Prostate gland (tissue), 2 donors: ENCODE data around the gene FHOD3. TPM values are rescaled to one million over a fixed set of nuclear protein-coding genes. Genes with fewer than 3 reads are reported as not detected.

Experiments
- DNase-seq: peaks from one replicate; pipeline ENCODE4 v3.0.0-alpha.2; 2019; ENCODE audit warnings: low spot score
- H3K27ac ChIP-seq, 2 donors: fragments of 200-600 bp; sonication (generic); 2 replicates each; pipeline ENCODE4 v1.5.1; 2017 to 2019
- H3K27me3 ChIP-seq: fragments of 200-600 bp; sonication (generic); replicated peaks from 2 replicates; pipeline ENCODE4 v1.5.1; 2019; ENCODE audit not compliant: insufficient read depth
- H3K36me3 ChIP-seq, 2 donors: fragments of 200-600 bp; sonication (generic); 1 replicate in 1 of 2; 2 replicates in 1 of 2; pipeline versions ENCODE4 v1.5.1 to v1.8.1; 2017 to 2019
- H3K4me1 ChIP-seq: fragments of 200-600 bp; sonication (generic); replicated peaks from 2 replicates; pipeline ENCODE4 v1.5.1; 2019
- H3K4me3 ChIP-seq, 2 donors: fragments of 200-600 bp; sonication (generic); 2 replicates each; pipeline ENCODE4 v1.5.1; 2017 to 2019
- H3K9me3 ChIP-seq: fragments of 200-600 bp; sonication (generic); 2 replicates; pipeline ENCODE4 v1.5.1; 2017
- CTCF ChIP-seq, 4 experiments: fragments of 200-600 bp in 2 of 4; fragments of 450-650 bp in 2 of 4; sonication (generic) in 2 of 4; IDR thresholded peaks; 1 replicate in 3 of 4; 2 replicates in 1 of 4; pipeline ENCODE4 v1.5.1; 2016 to 2019; ENCODE audit warnings: antibody characterized with exemption in 4 of 4, mild to moderate bottlenecking in 2 of 4, moderate library complexity in 2 of 4
- POLR2A ChIP-seq: fragments of 450-650 bp; IDR thresholded peaks from one replicate; pipeline ENCODE4 v1.6.1; 2016; ENCODE audit warnings: antibody characterized with exemption, mild to moderate bottlenecking
- POLR2AphosphoS5 ChIP-seq: sonication (generic); formaldehyde crosslinking; IDR thresholded peaks from one replicate; pipeline ENCODE4 v1.6.1; 2017; ENCODE audit warnings: antibody characterized with exemption
- WGBS: methylation state at CpG from one replicate; pipeline ENCODE4 v1.1.5; 2018; 5-methylcytosine and 5-hydroxymethylcytosine counted together
- intact Hi-C: fragments of 100-400 bp; cut with DNase I; formaldehyde crosslinking; loops from one replicate; pipeline ENCODE4 v1.14.2; 2022
- total RNA-seq, 2 donors: library from RNA; depleted of rRNA; stranded (reverse); fragments of >200 nt; gene quantifications; one replicate each; pipeline ENCODE4 v1.1.0, GENCODE V29; 2016

Gene FHOD3
- total RNA-seq, 2 donors from 2014 or later = 25.1 to 52.5 TPM

GRCh38 chr18:36711813-36712444 is 414.4 kb downstream of the FHOD3 start:
- Histone ChIP-seq H3K27me3 (no peaks in the 10 kb centered on the region), H3K4me1 (no peaks in the 10 kb centered on the region), H3K9me3 (no peaks in the 10 kb centered on the region), H3K4me3 (no peak overlapping the region), H3K36me3 (no peaks in the 10 kb centered on the region), H3K27ac (no peak overlapping the region)
- WGBS = 67% methylated on average over 6 of the region's 6 CpGs
- no peak for DNase-seq
- TF ChIP-seq POLR2AphosphoS5 (no peak), POLR2A (no peak), CTCF (IDR thresholded peaks at IDR 0.05) (no peak)
- intact Hi-C loops = no loop called here

GRCh38 chr18:36714476-36714875 is 417.0 kb downstream of the FHOD3 start:
- intact Hi-C loops = no loop called here
- Histone ChIP-seq H3K36me3 (no peaks in the 10 kb centered on the region), H3K27me3 (no peaks in the 10 kb centered on the region), H3K27ac (no peak overlapping the region), H3K9me3 (no peaks in the 10 kb centered on the region), H3K4me1 (no peaks in the 10 kb centered on the region), H3K4me3 (no peak overlapping the region)
- no peak for DNase-seq
- TF ChIP-seq POLR2AphosphoS5 (no peak), POLR2A (no peak), CTCF (IDR thresholded peaks at IDR 0.05) (no peak)
- 94% methylated on average over 3 of the region's 3 CpGs for WGBS

- Histone ChIP-seq H3K4me3 (no peak overlapping the region), H3K36me3 (no peaks in the 10 kb centered on the region), H3K27ac (no peak overlapping the region), H3K27me3 (no peaks in the 10 kb centered on the region), H3K4me1 (no peaks in the 10 kb centered on the region), H3K9me3 (no peaks in the 10 kb centered on the region)
- intact Hi-C loops = no loop called here
- DNase-seq = no peak
- TF ChIP-seq CTCF (IDR thresholded peaks at IDR 0.05) (no peak), POLR2AphosphoS5 (no peak), POLR2A (no peak)
- 91% methylated on average over 12 of the region's 12 CpGs for WGBS
Measured at GRCh38 chr18:36717422-36718110, 420.1 kb downstream of the FHOD3 start.

GRCh38 chr18:36718705-36719328 is 421.3 kb downstream of the FHOD3 start:
- no peak overlapping the region for H3K27ac ChIP-seq
- WGBS = 76% methylated on average over 3 of the region's 3 CpGs
- no peak for TF ChIP-seq POLR2A
- no peak for TF ChIP-seq POLR2AphosphoS5
- no peak for TF ChIP-seq CTCF (IDR thresholded peaks at IDR 0.05)
- H3K9me3 ChIP-seq = no peaks in the 10 kb centered on the region
- intact Hi-C loops = no loop called here
- no peak overlapping the region for H3K4me3 ChIP-seq
- H3K27me3 ChIP-seq = no peaks in the 10 kb centered on the region
- no peak for DNase-seq
- H3K4me1 ChIP-seq = no peaks in the 10 kb centered on the region
- no peaks in the 10 kb centered on the region for H3K36me3 ChIP-seq
